ENCODE data around the gene SEMA6D. TPM values are rescaled to one million over a fixed set of nuclear protein-coding genes. Genes with fewer than 3 reads are reported as not detected.
A peak's percentile ranks its signal among the peaks of the same experiment; 100 is the strongest.

SEMA6D gene
- total RNA-seq, 1 experiment from 2014 or later: 0.91 TPM

DNA sequence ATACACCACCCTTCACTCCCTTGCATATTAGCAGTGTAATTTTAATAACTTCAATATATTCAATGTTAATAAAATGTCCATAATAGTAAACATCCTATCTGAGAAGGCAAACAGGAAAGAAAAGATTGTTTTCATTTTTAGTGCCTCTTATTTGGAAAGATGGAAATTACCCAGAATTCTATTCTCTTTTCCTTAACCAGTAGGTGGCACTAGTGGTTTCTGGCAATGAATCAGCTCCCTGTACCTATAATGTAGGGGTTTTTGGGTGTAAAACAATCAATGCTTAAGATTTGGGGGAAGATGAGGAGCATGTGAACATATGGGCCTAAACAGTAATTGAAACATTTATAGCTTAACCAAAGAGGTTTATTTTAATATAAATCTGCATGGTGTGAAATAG lies 5.7 kb upstream of the SEMA6D start:
- Histone ChIP-seq H2AFZ (ENCODE audit: low read length) (peak overlapping the region; percentile 72), H3K4me1 (ENCODE audit: insufficient read depth, low read length) (no peaks in the 10 kb centered on the region), H3K27ac (ENCODE audit: low read length) (no peak overlapping the region), H3K9me2 (replicated peaks; ENCODE audit: low read length) (no peaks in the 10 kb centered on the region), H3K79me2 (ENCODE audit: low read length) (no peaks in the 10 kb centered on the region), H3K4me3 (ENCODE audit: low read length) (no peak overlapping the region), H4K20me1 (ENCODE audit: low read length) (no peaks in the 10 kb centered on the region), H3F3A (ENCODE audit: low read length, unreplicated experiment) (no peaks in the 10 kb centered on the region), H3K27me3 (ENCODE audit: low read length) (no peaks in the 10 kb centered on the region), H3K9me3 (ENCODE audit: low read length) (no peaks in the 10 kb centered on the region), H3K9ac (ENCODE audit: low read length) (no peak overlapping the region), H3K4me2 (ENCODE audit: low read length) (no peak overlapping the region), H3K36me3 (ENCODE audit: low read depth, low read length) (no peaks in the 10 kb centered on the region)
- intact Hi-C loops (cut with micrococcal nuclease): loop anchor here (10.0 kb wide), 1 partner anchor 277 kb away; no protein-coding TSS in a partner anchor
- ChIA-PET POLR2A (ENCODE audit: unreplicated experiment) (no interaction called here), CTCF (interaction anchor here (0.6 to 1.0 kb wide), 2 partner anchors 85 to 276 kb away, joined by 4 to 5 read pairs; no protein-coding TSS in a partner anchor)
- no TSS peak for BruUV-seq (replicated peaks)
- peak; percentile 45 for DNase-seq
- no peak for TF ChIP-seq EZH2 (IDR thresholded peaks at IDR 0.05; ENCODE audit: low read length, unreplicated experiment)
- TF ChIP-seq, protein P1, sequence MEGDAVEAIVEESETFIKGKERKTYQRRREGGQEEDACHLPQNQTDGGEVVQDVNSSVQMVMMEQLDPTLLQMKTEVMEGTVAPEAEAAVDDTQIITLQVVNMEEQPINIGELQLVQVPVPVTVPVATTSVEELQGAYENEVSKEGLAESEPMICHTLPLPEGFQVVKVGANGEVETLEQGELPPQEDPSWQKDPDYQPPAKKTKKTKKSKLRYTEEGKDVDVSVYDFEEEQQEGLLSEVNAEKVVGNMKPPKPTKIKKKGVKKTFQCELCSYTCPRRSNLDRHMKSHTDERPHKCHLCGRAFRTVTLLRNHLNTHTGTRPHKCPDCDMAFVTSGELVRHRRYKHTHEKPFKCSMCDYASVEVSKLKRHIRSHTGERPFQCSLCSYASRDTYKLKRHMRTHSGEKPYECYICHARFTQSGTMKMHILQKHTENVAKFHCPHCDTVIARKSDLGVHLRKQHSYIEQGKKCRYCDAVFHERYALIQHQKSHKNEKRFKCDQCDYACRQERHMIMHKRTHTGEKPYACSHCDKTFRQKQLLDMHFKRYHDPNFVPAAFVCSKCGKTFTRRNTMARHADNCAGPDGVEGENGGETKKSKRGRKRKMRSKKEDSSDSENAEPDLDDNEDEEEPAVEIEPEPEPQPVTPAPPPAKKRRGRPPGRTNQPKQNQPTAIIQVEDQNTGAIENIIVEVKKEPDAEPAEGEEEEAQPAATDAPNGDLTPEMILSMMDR (conservative IDR thresholded peaks at IDR 0.05; ENCODE audit: low read depth, low read length): peak; percentile 81
- no peak for ATAC-seq

DNA sequence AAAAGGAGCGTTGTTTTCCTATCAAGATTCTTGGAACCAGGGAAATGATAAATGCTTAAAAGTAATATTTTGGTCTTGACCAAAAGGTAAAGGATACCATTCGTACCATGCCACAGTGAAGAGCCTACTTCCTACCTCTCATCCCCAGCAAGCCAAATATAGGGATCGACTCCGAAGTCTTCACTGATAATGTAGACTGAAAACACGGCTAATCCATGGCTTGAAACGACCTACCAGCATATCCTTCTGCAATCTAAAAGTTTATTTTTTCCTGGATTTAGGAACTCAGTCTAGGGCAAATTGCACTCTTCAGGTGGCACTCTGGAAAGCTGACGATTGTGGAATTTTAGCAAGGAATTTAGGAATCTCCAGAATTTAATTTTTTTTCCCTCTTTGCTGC lies 1.9 kb upstream of the SEMA6D start:
- no peaks in the 10 kb centered on the region for H3K9me3 ChIP-seq (ENCODE audit: low read length)
- H3K27ac ChIP-seq (ENCODE audit: low read length): no peak overlapping the region
- no peak overlapping the region for H3K9ac ChIP-seq (ENCODE audit: low read length)
- H3K79me2 ChIP-seq (ENCODE audit: low read length): no peaks in the 10 kb centered on the region
- no peaks in the 10 kb centered on the region for H3F3A ChIP-seq (ENCODE audit: low read length, unreplicated experiment)
- ChIA-PET CTCF (no interaction called here), POLR2A (ENCODE audit: unreplicated experiment) (no interaction called here)
- DNase-seq (no peak), ATAC-seq (no peak)
- no peak overlapping the region for H3K4me3 ChIP-seq (ENCODE audit: low read length)
- H3K27me3 ChIP-seq (ENCODE audit: low read length): no peaks in the 10 kb centered on the region
- H4K20me1 ChIP-seq (ENCODE audit: low read length): no peaks in the 10 kb centered on the region
- no TSS peak for BruUV-seq (replicated peaks)
- intact Hi-C loops (cut with micrococcal nuclease): loop anchor here (5.0 to 10.0 kb wide), 6 partner anchors 157 to 518 kb away; no protein-coding TSS in a partner anchor
- no peaks in the 10 kb centered on the region for H3K9me2 ChIP-seq (replicated peaks; ENCODE audit: low read length)
- no peaks in the 10 kb centered on the region for H3K36me3 ChIP-seq (ENCODE audit: low read depth, low read length)
- no peak overlapping the region for H3K4me2 ChIP-seq (ENCODE audit: low read length)
- no peak overlapping the region for H2AFZ ChIP-seq (ENCODE audit: low read length)
- TF ChIP-seq EZH2phosphoT487 (IDR thresholded peaks at IDR 0.05; ENCODE audit: borderline replicate concordance, low read length): no peak
- no peak for TF ChIP-seq EZH2 (IDR thresholded peaks at IDR 0.05; ENCODE audit: low read length, unreplicated experiment)
- TF ChIP-seq, protein P1 (conservative IDR thresholded peaks at IDR 0.05; ENCODE audit: low read depth, low read length): no peak
- peaks cover 9% of the 10 kb centered on the region; the same call in 1 of the 2 replicates for H3K4me1 ChIP-seq (ENCODE audit: insufficient read depth, low read length)

DNA sequence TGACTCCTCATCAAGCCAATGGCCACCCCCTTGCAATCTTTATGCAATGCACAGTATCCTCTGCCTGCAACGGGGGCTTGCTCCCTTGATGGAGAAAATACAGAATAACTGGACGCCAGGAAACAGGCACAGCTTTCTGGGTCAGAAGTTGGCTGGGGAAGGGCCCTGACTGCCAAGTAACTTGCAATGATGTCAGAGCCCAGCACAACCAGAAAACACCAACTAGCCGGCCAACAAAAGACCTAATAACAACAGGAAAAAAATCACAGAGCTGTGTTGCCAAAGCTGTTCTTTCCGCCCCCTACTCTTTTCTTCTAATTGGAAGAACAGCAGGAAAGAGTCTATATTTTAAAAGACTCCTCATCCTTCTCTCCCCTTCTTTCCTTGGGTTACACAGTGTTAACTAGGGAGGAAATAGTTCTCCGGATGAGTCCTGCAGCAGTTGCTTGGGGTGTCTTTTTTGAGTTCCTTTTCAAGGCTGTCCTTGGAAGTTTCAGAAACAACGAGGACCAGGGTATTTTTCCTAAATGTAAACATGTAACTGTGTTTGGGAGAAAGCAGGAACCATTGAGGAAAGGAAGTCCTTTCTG lies 1.4 kb upstream of the SEMA6D start:
- H3K9me2 ChIP-seq (replicated peaks; ENCODE audit: low read length): no peaks in the 10 kb centered on the region
- no peaks in the 10 kb centered on the region for H4K20me1 ChIP-seq (ENCODE audit: low read length)
- H3K4me2 ChIP-seq (ENCODE audit: low read length): no peak overlapping the region
- no peaks in the 10 kb centered on the region for H3K9me3 ChIP-seq (ENCODE audit: low read length)
- ChIA-PET CTCF (no interaction called here), POLR2A (ENCODE audit: unreplicated experiment) (no interaction called here)
- no peak overlapping the region for H3K4me3 ChIP-seq (ENCODE audit: low read length)
- no peaks in the 10 kb centered on the region for H3K36me3 ChIP-seq (ENCODE audit: low read depth, low read length)
- peaks cover 9% of the 10 kb centered on the region; the same call in 1 of the 2 replicates for H3K4me1 ChIP-seq (ENCODE audit: insufficient read depth, low read length)
- H3K27me3 ChIP-seq (ENCODE audit: low read length): no peaks in the 10 kb centered on the region
- no peaks in the 10 kb centered on the region for H3F3A ChIP-seq (ENCODE audit: low read length, unreplicated experiment)
- no peaks in the 10 kb centered on the region for H3K79me2 ChIP-seq (ENCODE audit: low read length)
- TF ChIP-seq EZH2phosphoT487 (IDR thresholded peaks at IDR 0.05; ENCODE audit: borderline replicate concordance, low read length) (no peak), EZH2 (IDR thresholded peaks at IDR 0.05; ENCODE audit: low read length, unreplicated experiment) (no peak)
- TF ChIP-seq, protein P1 (conservative IDR thresholded peaks at IDR 0.05; ENCODE audit: low read depth, low read length): no peak
- DNase-seq (no peak), ATAC-seq (no peak)
- H2AFZ ChIP-seq (ENCODE audit: low read length): no peak overlapping the region
- BruUV-seq (replicated peaks): no TSS peak
- intact Hi-C loops (cut with micrococcal nuclease): loop anchor here (5.0 to 10.0 kb wide), 6 partner anchors 156 to 519 kb away; no protein-coding TSS in a partner anchor
- no peak overlapping the region for H3K27ac ChIP-seq (ENCODE audit: low read length)
- H3K9ac ChIP-seq (ENCODE audit: low read length): no peak overlapping the region
